HEK293 (cell line): ENCODE results near the gene LEMD1.

Source experiments
- OVOL3 ChIP-seq: fragments of 450-650 bp; formaldehyde crosslinking; IDR thresholded peaks from 2 replicates; pipeline ENCODE4 v1.5.1; 2016; ENCODE audit warnings: missing biosample characterization, missing genetic modification characterization
- YY1 ChIP-seq: fragments of 450-650 bp; formaldehyde crosslinking; IDR thresholded peaks from 2 replicates; pipeline ENCODE4 v1.5.1; 2018; ENCODE audit warnings: missing biosample characterization, missing genetic modification characterization
- ZBTB21 ChIP-seq: fragments of 450-650 bp; formaldehyde crosslinking; IDR thresholded peaks from 2 replicates; pipeline ENCODE4 v1.5.1; 2017; ENCODE audit warnings: missing biosample characterization, missing genetic modification characterization
- ZNF214 ChIP-seq: fragments of 450-650 bp; formaldehyde crosslinking; IDR thresholded peaks from 2 replicates; pipeline ENCODE4 v1.5.1; 2017; ENCODE audit warnings: missing biosample characterization, mild to moderate bottlenecking, missing genetic modification characterization, borderline replicate concordance
- ZNF530 ChIP-seq: fragments of 450-650 bp; formaldehyde crosslinking; IDR thresholded peaks from 2 replicates; pipeline ENCODE4 v1.5.1; 2016; ENCODE audit warnings: low read depth, missing biosample characterization, missing genetic modification characterization
- ZNF658 ChIP-seq: fragments of 450-650 bp; formaldehyde crosslinking; IDR thresholded peaks from 2 replicates; pipeline ENCODE4; 2016; ENCODE audit warnings: missing biosample characterization, missing genetic modification characterization
- ZNF670 ChIP-seq: fragments of 450-650 bp; formaldehyde crosslinking; IDR thresholded peaks from 2 replicates; pipeline ENCODE4 v1.5.1; 2016; ENCODE audit warnings: missing biosample characterization, missing genetic modification characterization, low read depth
- TF ChIP-seq, protein P1 (sequence below): fragments of 450-650 bp; formaldehyde crosslinking; optimal IDR thresholded peaks from 2 replicates; pipeline ENCODE3; 2016; ENCODE audit warnings: missing biosample characterization, mild to moderate bottlenecking, missing genetic modification characterization
- TF ChIP-seq, protein P2 (sequence below): fragments of 450-650 bp; formaldehyde crosslinking; IDR thresholded peaks from 2 replicates; pipeline ENCODE4 v1.5.1; 2016; ENCODE audit warnings: missing biosample characterization, missing genetic modification characterization
- TF ChIP-seq, protein P3 (sequence below): fragments of 450-650 bp; IDR thresholded peaks from 2 replicates; pipeline ENCODE4 v1.5.1; 2018; ENCODE audit warnings: missing biosample characterization, missing genetic modification characterization
- TF ChIP-seq, protein P4 (sequence below): fragments of 450-650 bp; formaldehyde crosslinking; conservative IDR thresholded peaks from 2 replicates; pipeline ENCODE4 v1.5.1; 2016; ENCODE audit warnings: low read depth, missing biosample characterization, missing genetic modification characterization
- TF ChIP-seq, protein P5 (sequence below): sonication (generic); formaldehyde crosslinking; IDR thresholded peaks from 2 replicates; pipeline ENCODE4 v1.8.1; 2022; ENCODE audit warnings: mild to moderate bottlenecking, moderate library complexity, missing genetic modification reagents

DNA sequence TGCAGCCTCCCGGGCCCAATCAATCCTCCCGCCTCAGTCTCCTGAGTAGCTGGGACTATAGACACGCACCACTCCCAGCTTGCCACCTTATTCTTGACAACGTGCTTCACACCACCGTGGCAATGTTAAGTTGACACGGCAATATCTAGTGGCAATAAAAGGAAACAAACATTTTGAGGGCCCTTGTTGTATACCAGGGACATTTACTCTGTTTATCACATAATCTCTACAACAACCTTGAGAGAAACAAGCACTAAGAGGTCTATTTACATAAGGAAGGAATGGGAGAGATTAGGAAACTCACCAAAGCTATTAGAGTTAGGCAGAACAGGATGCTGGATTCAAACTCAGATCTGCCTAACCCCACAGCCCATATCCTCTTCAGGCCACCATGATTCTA, 68.2 kb downstream of the LEMD1 start:
- TF ChIP-seq, protein P1, sequence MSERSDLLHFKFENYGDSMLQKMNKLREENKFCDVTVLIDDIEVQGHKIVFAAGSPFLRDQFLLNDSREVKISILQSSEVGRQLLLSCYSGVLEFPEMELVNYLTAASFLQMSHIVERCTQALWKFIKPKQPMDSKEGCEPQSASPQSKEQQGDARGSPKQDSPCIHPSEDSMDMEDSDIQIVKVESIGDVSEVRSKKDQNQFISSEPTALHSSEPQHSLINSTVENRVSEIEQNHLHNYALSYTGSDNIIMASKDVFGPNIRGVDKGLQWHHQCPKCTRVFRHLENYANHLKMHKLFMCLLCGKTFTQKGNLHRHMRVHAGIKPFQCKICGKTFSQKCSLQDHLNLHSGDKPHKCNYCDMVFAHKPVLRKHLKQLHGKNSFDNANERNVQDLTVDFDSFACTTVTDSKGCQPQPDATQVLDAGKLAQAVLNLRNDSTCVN: no peak
- TF ChIP-seq, protein P2, sequence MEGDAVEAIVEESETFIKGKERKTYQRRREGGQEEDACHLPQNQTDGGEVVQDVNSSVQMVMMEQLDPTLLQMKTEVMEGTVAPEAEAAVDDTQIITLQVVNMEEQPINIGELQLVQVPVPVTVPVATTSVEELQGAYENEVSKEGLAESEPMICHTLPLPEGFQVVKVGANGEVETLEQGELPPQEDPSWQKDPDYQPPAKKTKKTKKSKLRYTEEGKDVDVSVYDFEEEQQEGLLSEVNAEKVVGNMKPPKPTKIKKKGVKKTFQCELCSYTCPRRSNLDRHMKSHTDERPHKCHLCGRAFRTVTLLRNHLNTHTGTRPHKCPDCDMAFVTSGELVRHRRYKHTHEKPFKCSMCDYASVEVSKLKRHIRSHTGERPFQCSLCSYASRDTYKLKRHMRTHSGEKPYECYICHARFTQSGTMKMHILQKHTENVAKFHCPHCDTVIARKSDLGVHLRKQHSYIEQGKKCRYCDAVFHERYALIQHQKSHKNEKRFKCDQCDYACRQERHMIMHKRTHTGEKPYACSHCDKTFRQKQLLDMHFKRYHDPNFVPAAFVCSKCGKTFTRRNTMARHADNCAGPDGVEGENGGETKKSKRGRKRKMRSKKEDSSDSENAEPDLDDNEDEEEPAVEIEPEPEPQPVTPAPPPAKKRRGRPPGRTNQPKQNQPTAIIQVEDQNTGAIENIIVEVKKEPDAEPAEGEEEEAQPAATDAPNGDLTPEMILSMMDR (tag by site-specific recombination): no peak
- TF ChIP-seq ZNF214 (tag by site-specific recombination) (no peak), ZNF658 (tag by site-specific recombination) (no peak), ZNF530 (tag by site-specific recombination) (no peak), ZNF670 (tag by site-specific recombination) (no peak), ZBTB21 (tag by site-specific recombination) (no peak), OVOL3 (no peak), YY1 (no peak)
- TF ChIP-seq, protein P3, sequence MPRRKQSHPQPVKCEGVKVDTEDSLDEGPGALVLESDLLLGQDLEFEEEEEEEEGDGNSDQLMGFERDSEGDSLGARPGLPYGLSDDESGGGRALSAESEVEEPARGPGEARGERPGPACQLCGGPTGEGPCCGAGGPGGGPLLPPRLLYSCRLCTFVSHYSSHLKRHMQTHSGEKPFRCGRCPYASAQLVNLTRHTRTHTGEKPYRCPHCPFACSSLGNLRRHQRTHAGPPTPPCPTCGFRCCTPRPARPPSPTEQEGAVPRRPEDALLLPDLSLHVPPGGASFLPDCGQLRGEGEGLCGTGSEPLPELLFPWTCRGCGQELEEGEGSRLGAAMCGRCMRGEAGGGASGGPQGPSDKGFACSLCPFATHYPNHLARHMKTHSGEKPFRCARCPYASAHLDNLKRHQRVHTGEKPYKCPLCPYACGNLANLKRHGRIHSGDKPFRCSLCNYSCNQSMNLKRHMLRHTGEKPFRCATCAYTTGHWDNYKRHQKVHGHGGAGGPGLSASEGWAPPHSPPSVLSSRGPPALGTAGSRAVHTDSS: no peak
- TF ChIP-seq, protein P4, sequence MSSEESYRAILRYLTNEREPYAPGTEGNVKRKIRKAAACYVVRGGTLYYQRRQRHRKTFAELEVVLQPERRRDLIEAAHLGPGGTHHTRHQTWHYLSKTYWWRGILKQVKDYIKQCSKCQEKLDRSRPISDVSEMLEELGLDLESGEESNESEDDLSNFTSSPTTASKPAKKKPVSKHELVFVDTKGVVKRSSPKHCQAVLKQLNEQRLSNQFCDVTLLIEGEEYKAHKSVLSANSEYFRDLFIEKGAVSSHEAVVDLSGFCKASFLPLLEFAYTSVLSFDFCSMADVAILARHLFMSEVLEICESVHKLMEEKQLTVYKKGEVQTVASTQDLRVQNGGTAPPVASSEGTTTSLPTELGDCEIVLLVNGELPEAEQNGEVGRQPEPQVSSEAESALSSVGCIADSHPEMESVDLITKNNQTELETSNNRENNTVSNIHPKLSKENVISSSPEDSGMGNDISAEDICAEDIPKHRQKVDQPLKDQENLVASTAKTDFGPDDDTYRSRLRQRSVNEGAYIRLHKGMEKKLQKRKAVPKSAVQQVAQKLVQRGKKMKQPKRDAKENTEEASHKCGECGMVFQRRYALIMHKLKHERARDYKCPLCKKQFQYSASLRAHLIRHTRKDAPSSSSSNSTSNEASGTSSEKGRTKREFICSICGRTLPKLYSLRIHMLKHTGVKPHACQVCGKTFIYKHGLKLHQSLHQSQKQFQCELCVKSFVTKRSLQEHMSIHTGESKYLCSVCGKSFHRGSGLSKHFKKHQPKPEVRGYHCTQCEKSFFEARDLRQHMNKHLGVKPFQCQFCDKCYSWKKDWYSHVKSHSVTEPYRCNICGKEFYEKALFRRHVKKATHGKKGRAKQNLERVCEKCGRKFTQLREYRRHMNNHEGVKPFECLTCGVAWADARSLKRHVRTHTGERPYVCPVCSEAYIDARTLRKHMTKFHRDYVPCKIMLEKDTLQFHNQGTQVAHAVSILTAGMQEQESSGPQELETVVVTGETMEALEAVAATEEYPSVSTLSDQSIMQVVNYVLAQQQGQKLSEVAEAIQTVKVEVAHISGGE (tag by site-specific recombination): no peak
- TF ChIP-seq, protein P5, sequence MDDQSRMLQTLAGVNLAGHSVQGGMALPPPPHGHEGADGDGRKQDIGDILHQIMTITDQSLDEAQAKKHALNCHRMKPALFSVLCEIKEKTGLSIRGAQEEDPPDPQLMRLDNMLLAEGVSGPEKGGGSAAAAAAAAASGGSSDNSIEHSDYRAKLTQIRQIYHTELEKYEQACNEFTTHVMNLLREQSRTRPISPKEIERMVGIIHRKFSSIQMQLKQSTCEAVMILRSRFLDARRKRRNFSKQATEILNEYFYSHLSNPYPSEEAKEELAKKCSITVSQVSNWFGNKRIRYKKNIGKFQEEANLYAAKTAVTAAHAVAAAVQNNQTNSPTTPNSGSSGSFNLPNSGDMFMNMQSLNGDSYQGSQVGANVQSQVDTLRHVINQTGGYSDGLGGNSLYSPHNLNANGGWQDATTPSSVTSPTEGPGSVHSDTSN (CRISPR knock-in tag): no peak
